ENCODE results near the gene TMCC1.

DNA sequence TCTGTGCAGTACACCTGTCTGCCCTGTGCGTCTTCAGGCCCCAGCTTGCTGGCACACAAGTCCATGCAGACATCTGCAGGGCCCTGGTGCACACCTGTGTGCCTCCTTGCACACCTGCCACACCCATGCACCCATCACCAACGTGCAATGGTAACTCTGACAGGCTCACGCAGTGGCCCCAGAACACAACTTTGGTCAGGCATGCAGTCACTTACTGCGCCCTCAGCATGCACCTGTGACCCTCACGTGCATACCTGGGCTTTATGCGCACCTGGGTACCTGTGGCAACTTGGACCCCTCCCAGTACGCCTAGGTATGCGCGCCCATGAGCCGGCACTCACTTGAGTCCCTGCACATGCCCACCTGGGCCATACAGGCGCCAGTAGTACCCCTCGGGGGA, 288.7 kb downstream of the TMCC1 start:
- TF ChIP-seq, protein P1, sequence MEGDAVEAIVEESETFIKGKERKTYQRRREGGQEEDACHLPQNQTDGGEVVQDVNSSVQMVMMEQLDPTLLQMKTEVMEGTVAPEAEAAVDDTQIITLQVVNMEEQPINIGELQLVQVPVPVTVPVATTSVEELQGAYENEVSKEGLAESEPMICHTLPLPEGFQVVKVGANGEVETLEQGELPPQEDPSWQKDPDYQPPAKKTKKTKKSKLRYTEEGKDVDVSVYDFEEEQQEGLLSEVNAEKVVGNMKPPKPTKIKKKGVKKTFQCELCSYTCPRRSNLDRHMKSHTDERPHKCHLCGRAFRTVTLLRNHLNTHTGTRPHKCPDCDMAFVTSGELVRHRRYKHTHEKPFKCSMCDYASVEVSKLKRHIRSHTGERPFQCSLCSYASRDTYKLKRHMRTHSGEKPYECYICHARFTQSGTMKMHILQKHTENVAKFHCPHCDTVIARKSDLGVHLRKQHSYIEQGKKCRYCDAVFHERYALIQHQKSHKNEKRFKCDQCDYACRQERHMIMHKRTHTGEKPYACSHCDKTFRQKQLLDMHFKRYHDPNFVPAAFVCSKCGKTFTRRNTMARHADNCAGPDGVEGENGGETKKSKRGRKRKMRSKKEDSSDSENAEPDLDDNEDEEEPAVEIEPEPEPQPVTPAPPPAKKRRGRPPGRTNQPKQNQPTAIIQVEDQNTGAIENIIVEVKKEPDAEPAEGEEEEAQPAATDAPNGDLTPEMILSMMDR (IDR thresholded peaks at IDR 0.05), result no peak
- no peak for TF ChIP-seq ZFX (IDR thresholded peaks at IDR 0.05; ENCODE audit: borderline replicate concordance)

All from 22Rv1 (cell line).